ENCODE results near the gene SUN1.

GRCh38 chr7:888081-889024 is 56.1 kb downstream of the SUN1 start:
- TF ChIP-seq MYC (IDR thresholded peaks at IDR 0.05; ENCODE audit: low read depth, low read length): no peak
- TF ChIP-seq, protein P1, sequence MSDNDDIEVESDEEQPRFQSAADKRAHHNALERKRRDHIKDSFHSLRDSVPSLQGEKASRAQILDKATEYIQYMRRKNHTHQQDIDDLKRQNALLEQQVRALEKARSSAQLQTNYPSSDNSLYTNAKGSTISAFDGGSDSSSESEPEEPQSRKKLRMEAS (IDR thresholded peaks at IDR 0.05; ENCODE audit: low read depth, low read length): no peak

All from NB4 (cell line).